ENCODE data around the gene RBM15. TPM values are rescaled to one million over a fixed set of nuclear protein-coding genes. Genes with fewer than 3 reads are reported as not detected.
A peak's percentile ranks its signal among the peaks of the same experiment; 100 is the strongest.

RBM15 gene
- total RNA-seq, 1 experiment from 2014 or later = 101 TPM

DNA sequence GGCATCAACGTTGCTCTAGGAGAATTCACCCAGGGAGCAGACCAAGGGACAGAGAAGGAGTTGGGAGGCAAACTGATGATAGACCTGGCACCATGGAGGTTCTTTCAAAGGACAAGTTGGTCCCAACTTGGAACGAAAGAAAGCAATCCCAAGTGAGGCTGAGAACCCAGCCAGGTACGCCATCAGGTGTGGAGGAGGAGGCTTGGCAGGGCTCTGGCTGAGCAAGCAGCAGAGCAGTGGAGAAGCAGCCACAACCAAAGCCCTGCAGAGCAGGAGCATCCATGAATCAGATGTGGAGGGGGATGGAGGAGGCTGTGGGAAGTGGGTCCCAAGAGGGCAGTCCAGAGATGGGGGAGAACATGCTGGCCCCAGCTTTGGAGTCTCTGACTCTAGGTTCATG is 36.3 kb upstream of the RBM15 start:
- H3K9me2 ChIP-seq (replicated peaks; ENCODE audit: insufficient read depth, low read length) = no peaks in the 10 kb centered on the region
- H3K79me2 ChIP-seq (ENCODE audit: low read length) = no peaks in the 10 kb centered on the region
- H3K4me1 ChIP-seq (ENCODE audit: low read length) = no peaks in the 10 kb centered on the region
- no peak overlapping the region for H3K9ac ChIP-seq (ENCODE audit: low read length)
- H3K36me3 ChIP-seq (ENCODE audit: insufficient read depth, low read length) = no peaks in the 10 kb centered on the region
- no peak overlapping the region for H3K27ac ChIP-seq (ENCODE audit: low read length)
- no peak for DNase-seq
- no peaks in the 10 kb centered on the region for H4K20me1 ChIP-seq (ENCODE audit: insufficient read depth, low read depth, low read length)
- no peak overlapping the region for H3K4me2 ChIP-seq (ENCODE audit: low read depth, low read length, poor library complexity, severe bottlenecking)
- no peak overlapping the region for H3K4me3 ChIP-seq (ENCODE audit: low read length)
- no peak overlapping the region for H2AFZ ChIP-seq (ENCODE audit: low read length)
- H3K9me3 ChIP-seq (ENCODE audit: low read length) = no peaks in the 10 kb centered on the region
- H3K27me3 ChIP-seq (ENCODE audit: low read length) = no peaks in the 10 kb centered on the region; the same call in 1 of the 2 replicates

GRCh38 chr1:110305900-110306420 is 33.2 kb upstream of the RBM15 start:
- Histone ChIP-seq H3K4me2 (ENCODE audit: low read depth, low read length, poor library complexity, severe bottlenecking) (no peak overlapping the region), H4K20me1 (ENCODE audit: insufficient read depth, low read depth, low read length) (no peaks in the 10 kb centered on the region), H3K27me3 (ENCODE audit: low read length) (no peaks in the 10 kb centered on the region), H3K9me3 (ENCODE audit: low read length) (no peaks in the 10 kb centered on the region), H3K4me3 (ENCODE audit: low read length) (no peak overlapping the region), H3K9ac (ENCODE audit: low read length) (no peak overlapping the region), H3K36me3 (ENCODE audit: insufficient read depth, low read length) (no peaks in the 10 kb centered on the region), H3K9me2 (replicated peaks; ENCODE audit: insufficient read depth, low read length) (no peaks in the 10 kb centered on the region), H2AFZ (ENCODE audit: low read length) (no peak overlapping the region), H3K27ac (ENCODE audit: low read length) (no peak overlapping the region), H3K4me1 (ENCODE audit: low read length) (no peaks in the 10 kb centered on the region), H3K79me2 (ENCODE audit: low read length) (no peaks in the 10 kb centered on the region)
- DNase-seq = no peak

DNA sequence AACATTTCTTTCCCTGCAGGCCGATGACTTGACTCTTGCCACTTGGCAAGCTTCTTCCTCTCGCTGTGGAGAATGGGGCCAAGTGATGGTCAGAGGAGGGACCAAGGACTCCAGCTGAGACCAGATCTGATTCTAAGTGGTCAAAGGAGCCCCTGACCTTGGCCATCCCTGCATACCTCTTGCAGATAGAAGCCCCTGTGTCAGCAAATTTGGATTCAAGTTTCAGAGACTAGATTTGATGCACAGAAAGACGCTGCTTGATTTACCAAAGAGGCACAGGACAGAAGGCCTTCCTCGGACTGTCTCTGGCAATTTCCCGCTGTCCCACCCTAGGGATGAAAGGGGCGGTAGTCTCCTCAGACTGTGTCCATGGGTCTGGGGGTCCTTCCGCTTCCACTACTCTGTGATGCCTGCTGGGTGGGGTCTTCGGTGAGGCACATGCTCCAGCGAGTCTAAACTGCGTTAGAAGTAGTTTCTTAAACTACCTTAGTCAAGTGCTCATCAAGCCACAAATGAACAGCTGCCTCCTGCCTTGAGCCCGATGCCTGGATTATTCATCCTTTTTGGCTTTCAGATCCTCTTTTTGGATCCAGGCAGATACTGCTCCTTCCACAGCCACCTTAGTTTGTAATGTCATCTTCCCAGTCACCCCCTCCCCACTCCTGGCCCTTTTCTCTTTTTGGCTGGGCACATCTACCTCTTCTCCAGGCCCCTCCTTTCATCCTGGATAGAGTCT is 31.8 kb upstream of the RBM15 start:
- Histone ChIP-seq H2AFZ (ENCODE audit: low read length) (no peak overlapping the region), H3K27ac (ENCODE audit: low read length) (no peak overlapping the region), H3K36me3 (ENCODE audit: insufficient read depth, low read length) (no peaks in the 10 kb centered on the region), H3K9me3 (ENCODE audit: low read length) (no peaks in the 10 kb centered on the region), H3K4me3 (ENCODE audit: low read length) (no peak overlapping the region), H3K4me2 (ENCODE audit: low read depth, low read length, poor library complexity, severe bottlenecking) (no peak overlapping the region), H3K27me3 (ENCODE audit: low read length) (no peaks in the 10 kb centered on the region), H3K9ac (ENCODE audit: low read length) (no peak overlapping the region), H3K9me2 (replicated peaks; ENCODE audit: insufficient read depth, low read length) (no peaks in the 10 kb centered on the region), H4K20me1 (ENCODE audit: insufficient read depth, low read depth, low read length) (no peaks in the 10 kb centered on the region), H3K79me2 (ENCODE audit: low read length) (no peaks in the 10 kb centered on the region), H3K4me1 (ENCODE audit: low read length) (no peaks in the 10 kb centered on the region)
- DNase-seq = no peak

GRCh38 chr1:110308247-110308646 is 30.9 kb upstream of the RBM15 start:
- Histone ChIP-seq H3K36me3 (ENCODE audit: insufficient read depth, low read length) (no peaks in the 10 kb centered on the region), H3K4me1 (ENCODE audit: low read length) (no peaks in the 10 kb centered on the region), H3K79me2 (ENCODE audit: low read length) (no peaks in the 10 kb centered on the region), H3K9ac (ENCODE audit: low read length) (no peak overlapping the region), H3K27ac (ENCODE audit: low read length) (no peak overlapping the region), H3K9me2 (replicated peaks; ENCODE audit: insufficient read depth, low read length) (no peaks in the 10 kb centered on the region), H4K20me1 (ENCODE audit: insufficient read depth, low read depth, low read length) (no peaks in the 10 kb centered on the region), H3K4me2 (ENCODE audit: low read depth, low read length, poor library complexity, severe bottlenecking) (no peak overlapping the region), H3K4me3 (ENCODE audit: low read length) (no peak overlapping the region), H3K27me3 (ENCODE audit: low read length) (no peaks in the 10 kb centered on the region), H2AFZ (ENCODE audit: low read length) (no peak overlapping the region), H3K9me3 (ENCODE audit: low read length) (no peaks in the 10 kb centered on the region)
- DNase-seq = no peak

- Histone ChIP-seq H2AFZ (ENCODE audit: low read length) (no peak overlapping the region), H3K27ac (ENCODE audit: low read length) (no peak overlapping the region), H4K20me1 (ENCODE audit: insufficient read depth, low read depth, low read length) (no peaks in the 10 kb centered on the region), H3K4me3 (ENCODE audit: low read length) (no peak overlapping the region), H3K9ac (ENCODE audit: low read length) (no peak overlapping the region), H3K4me2 (ENCODE audit: low read depth, low read length, poor library complexity, severe bottlenecking) (no peak overlapping the region), H3K79me2 (ENCODE audit: low read length) (no peaks in the 10 kb centered on the region), H3K4me1 (ENCODE audit: low read length) (no peaks in the 10 kb centered on the region), H3K36me3 (ENCODE audit: insufficient read depth, low read length) (no peaks in the 10 kb centered on the region), H3K9me3 (ENCODE audit: low read length) (no peaks in the 10 kb centered on the region), H3K9me2 (replicated peaks; ENCODE audit: insufficient read depth, low read length) (no peaks in the 10 kb centered on the region), H3K27me3 (ENCODE audit: low read length) (no peaks in the 10 kb centered on the region)
- no peak for DNase-seq
Observed at GRCh38 chr1:110309139-110309538, 30.0 kb upstream of the RBM15 start.

GRCh38 chr1:110309767-110310166 is 29.4 kb upstream of the RBM15 start:
- H4K20me1 ChIP-seq (ENCODE audit: insufficient read depth, low read depth, low read length) = no peaks in the 10 kb centered on the region
- H3K36me3 ChIP-seq (ENCODE audit: insufficient read depth, low read length) = no peaks in the 10 kb centered on the region
- no peak overlapping the region for H3K4me2 ChIP-seq (ENCODE audit: low read depth, low read length, poor library complexity, severe bottlenecking)
- no peak overlapping the region for H2AFZ ChIP-seq (ENCODE audit: low read length)
- H3K4me1 ChIP-seq (ENCODE audit: low read length) = no peaks in the 10 kb centered on the region
- no peaks in the 10 kb centered on the region for H3K9me3 ChIP-seq (ENCODE audit: low read length)
- DNase-seq = no peak
- H3K4me3 ChIP-seq (ENCODE audit: low read length) = no peak overlapping the region
- H3K9ac ChIP-seq (ENCODE audit: low read length) = no peak overlapping the region
- H3K79me2 ChIP-seq (ENCODE audit: low read length) = no peaks in the 10 kb centered on the region
- no peaks in the 10 kb centered on the region for H3K27me3 ChIP-seq (ENCODE audit: low read length)
- no peaks in the 10 kb centered on the region for H3K9me2 ChIP-seq (replicated peaks; ENCODE audit: insufficient read depth, low read length)
- no peak overlapping the region for H3K27ac ChIP-seq (ENCODE audit: low read length)

DNA sequence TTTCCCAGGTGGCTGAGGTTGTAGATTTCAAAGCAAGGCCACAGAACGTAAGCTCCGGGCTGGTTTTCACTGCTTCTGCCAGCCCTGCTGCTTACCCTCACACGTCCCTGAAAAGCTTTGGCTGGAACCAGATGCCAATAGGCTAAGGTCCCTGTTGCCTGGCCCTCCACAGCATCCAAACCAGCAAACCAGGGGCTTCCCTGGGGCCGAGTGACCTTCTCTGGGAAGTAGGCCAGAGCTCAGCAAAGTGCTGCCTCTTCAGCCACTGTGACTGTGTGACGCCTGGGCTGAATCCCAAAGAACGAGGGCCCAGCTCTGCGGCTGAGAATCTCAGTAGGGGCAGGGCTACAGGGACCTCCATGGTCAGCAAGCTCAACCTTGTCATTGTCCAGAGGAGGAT is 28.9 kb upstream of the RBM15 start:
- Histone ChIP-seq H2AFZ (ENCODE audit: low read length) (no peak overlapping the region), H3K36me3 (ENCODE audit: insufficient read depth, low read length) (no peaks in the 10 kb centered on the region), H3K27ac (ENCODE audit: low read length) (no peak overlapping the region), H3K4me2 (ENCODE audit: low read depth, low read length, poor library complexity, severe bottlenecking) (no peak overlapping the region), H4K20me1 (ENCODE audit: insufficient read depth, low read depth, low read length) (no peaks in the 10 kb centered on the region), H3K9ac (ENCODE audit: low read length) (no peak overlapping the region), H3K9me2 (replicated peaks; ENCODE audit: insufficient read depth, low read length) (no peaks in the 10 kb centered on the region), H3K4me1 (ENCODE audit: low read length) (no peaks in the 10 kb centered on the region), H3K79me2 (ENCODE audit: low read length) (no peaks in the 10 kb centered on the region), H3K27me3 (ENCODE audit: low read length) (no peaks in the 10 kb centered on the region), H3K4me3 (ENCODE audit: low read length) (no peak overlapping the region), H3K9me3 (ENCODE audit: low read length) (no peaks in the 10 kb centered on the region)
- DNase-seq = no peak

DNA sequence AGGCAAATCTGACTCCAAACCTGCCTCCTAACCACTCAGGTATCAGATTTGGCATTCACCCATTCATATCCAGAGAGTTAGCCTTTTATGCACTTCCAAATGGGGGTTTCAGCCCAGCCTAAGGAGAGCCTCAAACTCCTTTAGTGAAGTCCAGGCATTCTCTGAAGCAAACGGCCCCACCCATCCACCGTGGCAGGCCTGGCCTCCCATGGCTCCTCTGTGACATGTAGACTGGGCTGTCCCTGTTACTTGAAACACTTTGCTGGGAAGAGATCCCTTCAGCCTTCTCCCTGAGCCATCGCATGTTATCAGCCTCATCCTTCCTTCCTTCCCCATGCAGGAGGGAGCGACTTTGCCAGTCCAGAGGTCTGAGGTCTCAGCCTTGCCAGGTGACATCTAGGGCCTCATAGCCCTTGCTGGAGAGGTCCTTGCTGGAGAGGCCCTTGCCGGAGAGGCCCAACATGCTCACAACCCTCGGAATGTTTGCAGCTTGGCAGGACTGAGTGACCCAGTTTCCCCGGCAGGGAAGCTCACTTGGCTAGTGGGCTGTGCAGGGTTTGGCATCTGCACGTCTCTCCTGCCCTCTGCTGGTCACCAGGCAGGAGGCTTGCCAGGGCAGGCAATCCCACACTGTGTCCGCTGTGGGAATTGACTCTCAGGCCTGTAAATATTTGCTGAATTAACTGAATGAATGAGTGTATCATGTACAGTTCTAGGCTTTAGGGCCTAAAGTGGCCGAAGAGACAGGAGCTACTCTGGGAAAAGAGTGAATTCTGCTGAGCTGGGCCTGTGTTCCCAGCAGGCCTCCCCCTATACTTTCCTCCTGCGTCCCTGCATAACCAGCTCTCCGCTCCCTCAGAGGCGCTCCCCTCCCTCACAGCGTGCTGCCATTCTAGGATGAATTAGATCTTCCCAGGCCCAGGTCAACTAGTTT is 26.7 kb upstream of the RBM15 start:
- Histone ChIP-seq H3K79me2 (ENCODE audit: low read length) (no peaks in the 10 kb centered on the region), H3K36me3 (ENCODE audit: insufficient read depth, low read length) (no peaks in the 10 kb centered on the region), H3K9me3 (ENCODE audit: low read length) (no peaks in the 10 kb centered on the region), H2AFZ (ENCODE audit: low read length) (no peak overlapping the region), H3K4me2 (ENCODE audit: low read depth, low read length, poor library complexity, severe bottlenecking) (no peak overlapping the region), H3K27me3 (ENCODE audit: low read length) (no peaks in the 10 kb centered on the region), H3K4me3 (ENCODE audit: low read length) (no peak overlapping the region), H4K20me1 (ENCODE audit: insufficient read depth, low read depth, low read length) (no peaks in the 10 kb centered on the region), H3K27ac (ENCODE audit: low read length) (no peak overlapping the region), H3K9ac (ENCODE audit: low read length) (no peak overlapping the region), H3K9me2 (replicated peaks; ENCODE audit: insufficient read depth, low read length) (no peaks in the 10 kb centered on the region), H3K4me1 (ENCODE audit: low read length) (no peaks in the 10 kb centered on the region)
- DNase-seq = peak; percentile 85

All from Karpas-422 (cell line).